ENCODE results near the gene GLUD1.

DNA sequence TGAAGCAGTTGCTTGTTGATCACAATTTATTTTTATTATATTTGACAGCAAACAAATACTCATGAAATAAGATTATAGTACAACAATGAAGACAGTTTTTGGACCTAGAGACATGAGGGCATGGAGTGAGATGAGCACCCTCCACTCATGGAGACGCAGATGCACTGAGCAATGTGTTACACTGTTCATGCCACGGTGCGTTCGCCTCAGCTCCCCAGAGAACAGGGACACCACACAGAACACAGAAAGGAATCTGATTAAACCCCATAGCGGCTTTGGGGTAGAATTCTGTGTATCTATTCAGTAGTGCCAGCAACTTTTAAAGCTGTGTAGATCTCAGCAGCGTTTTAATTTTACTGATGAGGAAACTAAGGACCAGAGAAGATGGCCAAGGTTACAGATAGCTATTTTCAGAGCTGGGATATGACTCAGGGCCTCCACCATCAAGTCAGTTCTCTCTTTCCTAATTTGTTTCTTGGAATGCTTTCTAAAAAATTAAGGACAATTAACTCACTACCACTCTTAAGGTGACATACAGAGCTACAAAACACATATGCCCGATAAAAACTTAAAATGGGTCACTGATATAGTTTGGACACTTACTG lies 41.0 kb downstream of the GLUD1 start:
- TF ChIP-seq CTCF (IDR thresholded peaks at IDR 0.05) (no peak), POLR2A (IDR thresholded peaks at IDR 0.05) (no peak)

Measured in esophagus squamous epithelium (tissue), 4 donors.